Activated gamma-delta T cell treated with Interleukin-2 at 50 U/mL for 16 hours (primary cell): Measurements from ENCODE around the gene FASN.

ENCODE experiments used
- DNase-seq: peaks from one replicate; pipeline ENCODE4 v3.0.0-alpha.2; 2020

FASN gene

GRCh38 chr17:82037092-82037888 is 60.7 kb downstream of the FASN start, which contains the start of gene DCXR:
DCXR (minus strand) TSS chr17:82037697; CDS start chr17:82037682, 15 bp downstream.
- DNase-seq, result peak; percentile 95

- DNase-seq, result no peak
Measured at GRCh38 chr17:82036634-82037091, 61.4 kb downstream of the FASN start.

GRCh38 chr17:82035956-82036633 is 61.9 kb downstream of the FASN start:
- DNase-seq, result no peak

GRCh38 chr17:82035488-82035887 is 62.5 kb downstream of the FASN start:
- no peak for DNase-seq

- DNase-seq, result no peak
Measured at GRCh38 chr17:82034371-82035011, 63.5 kb downstream of the FASN start.

- no peak for DNase-seq
Measured at GRCh38 chr17:82033359-82034085, 64.5 kb downstream of the FASN start.

GRCh38 chr17:82031885-82032627 is 66.0 kb downstream of the FASN start:
- no peak for DNase-seq

GRCh38 chr17:82031303-82031884 is 66.6 kb downstream of the FASN start, which contains the start of gene RAC3:
RAC3 (plus strand) TSS chr17:82031678; CDS start chr17:82031762, 84 bp downstream.
- no peak for DNase-seq

GRCh38 chr17:82030470-82031302 is 67.3 kb downstream of the FASN start:
- DNase-seq, result peak; percentile 77

GRCh38 chr17:82029990-82030469 is 68.0 kb downstream of the FASN start:
- DNase-seq, result no peak

GRCh38 chr17:82029391-82029790 is 68.6 kb downstream of the FASN start:
- DNase-seq, result no peak

- DNase-seq, result no peak
Measured at GRCh38 chr17:82028966-82029365, 69.1 kb downstream of the FASN start.
